MM.1S (cell line): ENCODE data around the gene PIGR.

Source experiments
- EZH2 ChIP-seq: fragments of 300-600 bp; sonication (generic); optimal IDR thresholded peaks from 2 replicates; pipeline ENCODE3; 2017; ENCODE audit warnings: low read depth, mild to moderate bottlenecking, antibody characterized with exemption, low read length, mixed read lengths
- EZH2phosphoT487 ChIP-seq: fragments of 300-600 bp; sonication (generic); IDR thresholded peaks from 2 replicates; pipeline ENCODE4 v1.6.1; 2018; ENCODE audit warnings: antibody characterized with exemption, low read length
- TF ChIP-seq, protein P1 (sequence below): fragments of 300-600 bp; sonication (generic); IDR thresholded peaks from 2 replicates; pipeline ENCODE4 v1.5.1; 2016; ENCODE audit warnings: antibody characterized with exemption, low read length, mixed read lengths

- TF ChIP-seq, protein P1, sequence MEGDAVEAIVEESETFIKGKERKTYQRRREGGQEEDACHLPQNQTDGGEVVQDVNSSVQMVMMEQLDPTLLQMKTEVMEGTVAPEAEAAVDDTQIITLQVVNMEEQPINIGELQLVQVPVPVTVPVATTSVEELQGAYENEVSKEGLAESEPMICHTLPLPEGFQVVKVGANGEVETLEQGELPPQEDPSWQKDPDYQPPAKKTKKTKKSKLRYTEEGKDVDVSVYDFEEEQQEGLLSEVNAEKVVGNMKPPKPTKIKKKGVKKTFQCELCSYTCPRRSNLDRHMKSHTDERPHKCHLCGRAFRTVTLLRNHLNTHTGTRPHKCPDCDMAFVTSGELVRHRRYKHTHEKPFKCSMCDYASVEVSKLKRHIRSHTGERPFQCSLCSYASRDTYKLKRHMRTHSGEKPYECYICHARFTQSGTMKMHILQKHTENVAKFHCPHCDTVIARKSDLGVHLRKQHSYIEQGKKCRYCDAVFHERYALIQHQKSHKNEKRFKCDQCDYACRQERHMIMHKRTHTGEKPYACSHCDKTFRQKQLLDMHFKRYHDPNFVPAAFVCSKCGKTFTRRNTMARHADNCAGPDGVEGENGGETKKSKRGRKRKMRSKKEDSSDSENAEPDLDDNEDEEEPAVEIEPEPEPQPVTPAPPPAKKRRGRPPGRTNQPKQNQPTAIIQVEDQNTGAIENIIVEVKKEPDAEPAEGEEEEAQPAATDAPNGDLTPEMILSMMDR = no peak
- TF ChIP-seq EZH2 = no peak
- no peak for TF ChIP-seq EZH2phosphoT487
These were observed 58.6 kb downstream of the PIGR start for GRCh38 chr1:206887701-206888100.
